ENCODE data around the gene CACNG7. TPM values are rescaled to one million over a fixed set of nuclear protein-coding genes. Genes with fewer than 3 reads are reported as not detected.

The CACNG7 gene
- total RNA-seq, 1 experiment from 2014 or later, result 22.7 TPM

DNA sequence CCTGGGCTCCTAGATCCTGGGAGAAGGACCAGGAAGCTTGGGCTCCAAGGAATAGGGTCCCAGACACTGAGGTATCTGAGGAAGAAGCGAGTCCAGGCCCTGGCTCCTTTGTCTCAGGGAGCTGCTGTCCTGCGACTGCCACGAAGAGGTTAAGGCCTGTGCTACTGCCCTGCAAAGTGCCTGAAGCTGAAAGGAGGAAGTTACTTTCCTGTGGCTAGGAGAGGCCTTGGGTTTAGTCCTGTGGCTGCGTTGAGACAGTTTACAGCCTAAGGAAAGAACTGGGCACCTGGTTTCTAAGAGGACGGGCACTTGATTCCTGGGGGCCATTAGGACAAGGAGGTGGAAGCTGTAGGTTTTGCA lies 38.6 kb upstream of the CACNG7 start:
- H2BK20ac ChIP-seq (ENCODE audit: low read depth, low read length, poor library complexity, severe bottlenecking), result no peak overlapping the region
- no peak overlapping the region for H3K4ac ChIP-seq (ENCODE audit: low read depth, low read length)
- peaks cover 2% of the 10 kb centered on the region; the same call in 1 of the 2 replicates for H3K79me2 ChIP-seq (ENCODE audit: insufficient read depth, low read length)
- no peak for TF ChIP-seq CTCF (conservative IDR thresholded peaks at IDR 0.05)
- H2BK15ac ChIP-seq (ENCODE audit: low read depth, low read length), result no peak overlapping the region
- no peak overlapping the region for H4K91ac ChIP-seq (ENCODE audit: insufficient read length, low read depth, low read length)
- peak overlapping the region in 2 of 3 experiments; percentile 57 to 80; a peak in 3 of 7 replicates for H3K27ac Mint-ChIP-seq
- H2BK5ac ChIP-seq (ENCODE audit: insufficient read length, low read length), result no peak overlapping the region
- H4K5ac ChIP-seq (ENCODE audit: insufficient read length, low read depth, low read length), result no peak overlapping the region
- H3K4me1 ChIP-seq (ENCODE audit: insufficient read depth, low read length), result peaks cover 1% of the 10 kb centered on the region; the same call in 1 of the 2 replicates
- no peaks in the 10 kb centered on the region for H3K9me3 Mint-ChIP-seq
- peak overlapping the region; percentile 21 for H3K18ac ChIP-seq (ENCODE audit: insufficient read length, low read depth, low read length)
- no peak overlapping the region for H3T11ph ChIP-seq (ENCODE audit: low read length)
- no peaks in the 10 kb centered on the region for H4K20me1 ChIP-seq (ENCODE audit: control insufficient read depth, insufficient read depth, insufficient read length)
- no peak overlapping the region for H3K9ac ChIP-seq (ENCODE audit: extremely low read depth, insufficient read length, low read length)
- no peak overlapping the region for H2AFZ ChIP-seq (ENCODE audit: low read length)
- H3K4me3 Mint-ChIP-seq, result peak overlapping the region; percentile 52 to 73
- no peaks in the 10 kb centered on the region for H3K27me3 ChIP-seq (ENCODE audit: insufficient read depth, low read length)
- no peak overlapping the region for H3K23ac ChIP-seq (ENCODE audit: insufficient read length, low read depth, low read length)
- H3K23me2 ChIP-seq (ENCODE audit: insufficient read length, low read depth, low read length, poor library complexity, severe bottlenecking), result peaks cover 15% of the 10 kb centered on the region
- no peaks in the 10 kb centered on the region for H3K9me3 ChIP-seq (ENCODE audit: control insufficient read depth, low read depth, low read length)
- H2BK12ac ChIP-seq (ENCODE audit: insufficient read length, low read depth, low read length), result peak overlapping the region; percentile 40
- whole genome bisulfite sequencing (ENCODE audit: extremely low coverage, insufficient read length, low lambda C conversion rate), result no CpG with 5 or more reads among the region's 5 CpGs
- no peak overlapping the region for H3K56ac ChIP-seq (ENCODE audit: insufficient read length, low read depth, low read length)
- H3K4me2 ChIP-seq (ENCODE audit: insufficient read depth, insufficient read length, low read length), result no peak overlapping the region
- H4K8ac ChIP-seq (replicated peaks; ENCODE audit: insufficient read length, low read depth, low read length), result no peak overlapping the region
- no peak for DNase-seq
- H3K4me1 Mint-ChIP-seq, result peaks cover 25 to 34% of the 10 kb centered on the region in 2 experiments
- no peak overlapping the region for H2AK5ac ChIP-seq (ENCODE audit: insufficient read length, low read length)
- no peak overlapping the region for H3K27ac ChIP-seq (ENCODE audit: insufficient read length, low read depth, low read length)
- H3K36me3 Mint-ChIP-seq (ENCODE audit: insufficient read depth in 1 of 3, low read depth in 3 of 3), result peaks cover 31 to 44% (median 35%) of the 10 kb centered on the region in 3 experiments; a peak in 6 of 7 replicates
- no peak overlapping the region for H2BK120ac ChIP-seq (ENCODE audit: low read depth, low read length, poor library complexity, severe bottlenecking)
- no peak overlapping the region for H3K14ac ChIP-seq (ENCODE audit: insufficient read depth, low read length)
- no peaks in the 10 kb centered on the region; the same call in 1 of the 2 replicates for H3K27me3 Mint-ChIP-seq (ENCODE audit: low read depth)
- no peaks in the 10 kb centered on the region for H3K79me1 ChIP-seq (ENCODE audit: insufficient read depth, low read depth, low read length, poor library complexity, severe bottlenecking)
